Measurements from ENCODE around the gene CFAP65.

The CFAP65 gene

GRCh38 chr2:219059725-219060682, 18.7 kb upstream of the CFAP65 start:
- DNase-seq (ENCODE audit: low spot score): peak; percentile 57

GRCh38 chr2:219059375-219059724, 18.0 kb upstream of the CFAP65 start:
- no peak for DNase-seq (ENCODE audit: low spot score)

- peak; percentile 49 for DNase-seq (ENCODE audit: low spot score)
Measured at GRCh38 chr2:219058541-219059374, 17.4 kb upstream of the CFAP65 start.

- peak; percentile 91 for DNase-seq (ENCODE audit: low spot score)
Measured at GRCh38 chr2:219057709-219058540, 16.6 kb upstream of the CFAP65 start.

- DNase-seq (ENCODE audit: low spot score): no peak
Measured at GRCh38 chr2:219056896-219057708, 15.8 kb upstream of the CFAP65 start.

- DNase-seq (ENCODE audit: low spot score): no peak
Measured at GRCh38 chr2:219056176-219056895, 15.0 kb upstream of the CFAP65 start.

- DNase-seq (ENCODE audit: low spot score): no peak
Measured at GRCh38 chr2:219054956-219055903, 13.9 kb upstream of the CFAP65 start.

- DNase-seq (ENCODE audit: low spot score): no peak
Measured at GRCh38 chr2:219049282-219049681, 8.0 kb upstream of the CFAP65 start.

GRCh38 chr2:219045937-219046550, 4.7 kb upstream of the CFAP65 start:
- DNase-seq (ENCODE audit: low spot score): no peak

GRCh38 chr2:219042750-219043149, 1.4 kb upstream of the CFAP65 start:
- no peak for DNase-seq (ENCODE audit: low spot score)

- DNase-seq (ENCODE audit: low spot score): no peak
Measured at GRCh38 chr2:219042157-219042556, 841 bp upstream of the CFAP65 start.

- DNase-seq (ENCODE audit: low spot score): no peak
Measured at GRCh38 chr2:219038600-219038999, 2.7 kb downstream of the CFAP65 start.

- no peak for DNase-seq (ENCODE audit: low spot score)
Measured at GRCh38 chr2:219037783-219038499, 3.4 kb downstream of the CFAP65 start.

GRCh38 chr2:219035942-219036341, 5.4 kb downstream of the CFAP65 start:
- DNase-seq (ENCODE audit: low spot score): no peak

GRCh38 chr2:219034823-219035222, 6.5 kb downstream of the CFAP65 start:
- DNase-seq (ENCODE audit: low spot score): no peak

- DNase-seq (ENCODE audit: low spot score): no peak
Measured at GRCh38 chr2:219032051-219032745, 9.1 kb downstream of the CFAP65 start.

- DNase-seq (ENCODE audit: low spot score): no peak
Measured at GRCh38 chr2:219031005-219031738, 10.1 kb downstream of the CFAP65 start.

All from D341Med (cell line).